Measurements from ENCODE around the gene NCAPH2. TPM values are rescaled to one million over a fixed set of nuclear protein-coding genes. Genes with fewer than 3 reads are reported as not detected.

Gene NCAPH2
- total RNA-seq, 2 donors from 2014 or later, result 27.4 to 71.5 TPM

- intact Hi-C loops (cut with DNase I), result loop anchor here (10.0 kb wide), 1 partner anchor 247 kb away; the partner anchor contains the start of gene HDAC10
- Histone ChIP-seq H3K9ac (ENCODE audit: low read depth in 2 of 2, low read length in 2 of 2) (no peak overlapping the region), H3K36me3 (peaks cover 9% of the 10 kb centered on the region), H3K9me3 (no peaks in the 10 kb centered on the region), H3K27ac (no peak overlapping the region), H3K27me3 (no peaks in the 10 kb centered on the region), H3K4me1 (peaks cover 10% of the 10 kb centered on the region), H3K4me3 (no peak overlapping the region)
- TF ChIP-seq CTCF (IDR thresholded peaks at IDR 0.05), result no peak
- DNase-seq, result no peak
Measured at GRCh38 chr22:50502096-50502495, 5.9 kb upstream of the NCAPH2 start.

DNA sequence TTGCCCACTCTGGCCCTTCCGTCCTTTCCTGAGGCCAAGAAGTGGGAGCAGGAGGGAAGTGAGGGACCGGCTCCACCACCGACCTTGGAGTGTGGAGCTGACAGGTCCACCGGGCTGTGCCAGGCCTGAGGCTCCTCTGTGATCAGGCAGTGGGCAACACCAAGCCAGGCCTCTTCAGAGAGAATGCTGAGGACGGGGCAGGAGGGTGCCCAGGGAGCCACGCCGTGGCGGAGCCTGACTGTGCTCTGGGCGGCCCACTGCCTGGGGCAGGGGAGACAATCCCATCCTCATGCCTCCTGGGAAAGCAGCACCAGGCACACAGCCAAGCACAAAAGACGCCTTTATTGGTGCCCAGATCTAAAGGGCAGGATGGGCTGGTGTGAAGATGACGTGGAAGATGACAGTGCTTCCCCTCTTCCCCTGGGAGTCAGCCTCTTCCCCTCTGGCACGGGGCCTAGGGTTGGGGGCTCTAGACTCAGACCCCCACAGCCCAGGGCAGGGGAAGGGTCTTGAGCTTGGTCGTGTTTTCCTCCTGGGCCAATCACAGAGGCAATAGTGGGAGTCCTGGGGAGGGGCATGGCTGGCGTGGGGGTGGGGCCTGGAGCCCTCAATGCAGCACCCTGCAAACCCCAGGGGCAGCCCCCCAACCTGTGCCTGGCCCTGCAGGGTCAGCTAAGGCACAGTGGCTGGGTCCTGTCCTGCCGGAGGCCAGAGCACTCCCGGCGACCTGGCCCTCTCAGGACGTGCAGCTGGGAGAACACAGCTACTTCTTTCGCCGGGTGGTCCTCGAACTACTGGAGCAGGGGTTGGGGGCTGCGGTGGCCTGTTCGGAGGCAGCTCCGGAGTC, 5.2 kb upstream of the NCAPH2 start:
- Histone ChIP-seq H3K4me1 (peaks cover 11% of the 10 kb centered on the region), H3K9me3 (no peaks in the 10 kb centered on the region), H3K36me3 (peaks cover 9% of the 10 kb centered on the region), H3K9ac (ENCODE audit: low read depth in 2 of 2, low read length in 2 of 2) (no peak overlapping the region), H3K27ac (no peak overlapping the region), H3K4me3 (no peak overlapping the region), H3K27me3 (no peaks in the 10 kb centered on the region)
- no peak for DNase-seq
- TF ChIP-seq CTCF (IDR thresholded peaks at IDR 0.05), result no peak
- intact Hi-C loops (cut with DNase I), result loop anchor here (10.0 kb wide), 1 partner anchor 248 kb away; the partner anchor contains the start of gene HDAC10

GRCh38 chr22:50503475-50504145, 4.4 kb upstream of the NCAPH2 start:
- TF ChIP-seq CTCF (IDR thresholded peaks at IDR 0.05), result no peak
- Histone ChIP-seq H3K9ac (ENCODE audit: low read depth in 2 of 2, low read length in 2 of 2) (no peak overlapping the region), H3K9me3 (no peaks in the 10 kb centered on the region), H3K36me3 (peaks cover 9% of the 10 kb centered on the region), H3K27ac (no peak overlapping the region), H3K27me3 (no peaks in the 10 kb centered on the region), H3K4me3 (no peak overlapping the region), H3K4me1 (peaks cover 11% of the 10 kb centered on the region)
- intact Hi-C loops (cut with DNase I), result loop anchor here (10.0 kb wide), 1 partner anchor 249 kb away; the partner anchor contains the start of gene HDAC10
- no peak for DNase-seq

GRCh38 chr22:50504369-50505211, 3.4 kb upstream of the NCAPH2 start:
- H3K27me3 ChIP-seq, result no peaks in the 10 kb centered on the region
- TF ChIP-seq CTCF (IDR thresholded peaks at IDR 0.05), result no peak
- intact Hi-C loops (cut with DNase I), result loop anchor here (10.0 kb wide), 1 partner anchor 250 kb away; the partner anchor contains the start of gene HDAC10
- H3K4me1 ChIP-seq, result peaks cover 16% of the 10 kb centered on the region
- DNase-seq, result no peak
- H3K36me3 ChIP-seq, result peaks cover 9% of the 10 kb centered on the region
- H3K27ac ChIP-seq, result no peak overlapping the region
- no peaks in the 10 kb centered on the region for H3K9me3 ChIP-seq
- H3K9ac ChIP-seq (ENCODE audit: low read depth in 2 of 2, low read length in 2 of 2), result no peak overlapping the region
- no peak overlapping the region for H3K4me3 ChIP-seq

DNA sequence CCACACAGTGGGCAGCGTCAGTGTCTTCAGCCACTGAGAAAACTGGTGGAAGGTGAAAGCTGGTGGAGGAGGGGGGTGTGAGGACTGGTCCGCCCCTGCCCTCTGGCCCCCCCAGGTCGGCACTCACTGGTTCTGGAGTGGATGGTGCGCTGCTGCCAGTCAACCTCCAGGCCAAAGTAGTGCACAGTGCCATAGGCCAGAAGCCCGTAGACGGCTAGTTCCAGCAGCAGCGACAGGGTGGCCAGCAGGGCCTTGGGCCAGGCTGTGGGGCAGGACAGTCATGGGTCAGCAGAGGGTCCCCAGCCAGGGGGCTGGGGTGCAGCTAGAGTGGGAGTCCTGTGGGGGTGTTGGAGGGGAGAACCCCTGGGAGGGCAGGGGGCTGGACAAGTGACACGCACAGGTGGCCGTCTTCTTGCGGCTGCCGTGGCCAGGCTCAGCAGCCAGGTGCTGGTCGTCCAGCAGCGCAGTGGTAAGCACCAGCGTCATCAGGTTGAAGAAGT, 2.7 kb upstream of the NCAPH2 start:
- DNase-seq, result no peak
- intact Hi-C loops (cut with DNase I), result loop anchor here (10.0 kb wide), 1 partner anchor 251 kb away; the partner anchor contains the start of gene HDAC10
- H3K27ac ChIP-seq, result no peak overlapping the region
- H3K9ac ChIP-seq (ENCODE audit: low read depth in 2 of 2, low read length in 2 of 2), result no peak overlapping the region
- peaks cover 16% of the 10 kb centered on the region for H3K4me1 ChIP-seq
- TF ChIP-seq CTCF (IDR thresholded peaks at IDR 0.05), result no peak
- no peaks in the 10 kb centered on the region for H3K9me3 ChIP-seq
- no peak overlapping the region for H3K4me3 ChIP-seq
- H3K36me3 ChIP-seq, result peaks cover 9% of the 10 kb centered on the region
- no peaks in the 10 kb centered on the region for H3K27me3 ChIP-seq

Data from colonic mucosa (tissue), 4 donors.